K562 (cell line): Measurements from ENCODE around the gene FBXL4. TPM values are rescaled to one million over a fixed set of nuclear protein-coding genes. Genes with fewer than 3 reads are reported as not detected.

ENCODE experiments used
- ARID4B ChIP-seq: sonication (generic); formaldehyde crosslinking; IDR thresholded peaks from 2 replicates; pipeline ENCODE4 v1.8.0; 2022; ENCODE audit warnings: mild to moderate bottlenecking, missing genetic modification reagents
- CEBPB ChIP-seq: fragments of 450-650 bp; IDR thresholded peaks from 2 replicates; pipeline ENCODE4 v1.6.1; 2016; ENCODE audit warnings: missing genetic modification characterization, missing compliant biosample characterization
- GTF2B ChIP-seq: IDR thresholded peaks from 2 replicates; pipeline ENCODE4 v1.6.1; 2011; ENCODE audit not compliant: insufficient read length; ENCODE audit errors: extremely low read depth
- HSF4 ChIP-seq: fragments of 250-450 bp; sonication (Bioruptor Pico); IDR thresholded peaks from 2 replicates; pipeline ENCODE4 v2.1.2; 2022; ENCODE audit warnings: mild to moderate bottlenecking, moderate library complexity, borderline replicate concordance
- IRF1 ChIP-seq: sonication (generic); formaldehyde crosslinking; IDR thresholded peaks from 2 replicates; pipeline ENCODE4 v1.8.0; 2022; ENCODE audit warnings: missing genetic modification reagents, mild to moderate bottlenecking, borderline replicate concordance
- YY1 ChIP-seq, 3 experiments: IDR thresholded peaks; 2 replicates each; pipeline ENCODE4 v1.6.1; 2011; ENCODE audit warnings: low read length in 2 of 3, mild to moderate bottlenecking in 2 of 3, moderate library complexity in 2 of 3, borderline replicate concordance in 1 of 3, control low read depth in 1 of 3, low read depth in 1 of 3; ENCODE audit not compliant: insufficient read depth in 3 of 3, insufficient replicate concordance in 2 of 3, control insufficient read depth in 1 of 3, insufficient read length in 1 of 3; ENCODE audit errors: extremely low read depth in 1 of 3
- ZNF512 ChIP-seq: IDR thresholded peaks from 2 replicates; pipeline ENCODE4 v1.6.1; 2016; ENCODE audit warnings: missing genetic modification characterization, missing compliant biosample characterization
- ZNF518B ChIP-seq: fragments of 250-450 bp; sonication (Bioruptor Pico); IDR thresholded peaks from 2 replicates; pipeline ENCODE4 v1.5.0; 2021; ENCODE audit warnings: mild to moderate bottlenecking, moderate library complexity
- ZNF592 ChIP-seq: fragments of 450-650 bp; IDR thresholded peaks from 2 replicates; pipeline ENCODE4 v1.6.1; 2017; ENCODE audit warnings: antibody characterized with exemption, mild to moderate bottlenecking
- ZNF79 ChIP-seq: fragments of 250-450 bp; sonication (Bioruptor Pico); IDR thresholded peaks from 2 replicates; pipeline ENCODE4 v1.4.0; 2020; ENCODE audit warnings: low read depth, mild to moderate bottlenecking, moderate library complexity
- polyA plus RNA-seq, 8 experiments: library from polyadenylated mRNA; depleted of rRNA in 4 of 8; stranded (reverse) in 5 of 8; unstranded in 3 of 8; fragments of >200 nt; fragmentation: Nextera tagmentation in 2 of 8; fragmentation: Illumina TruSeq in 1 of 8; extraction: Ambion mirVana in 2 of 8; extraction: Trizol in 1 of 8; gene quantifications; 2 replicates each; pipeline versions ENCODE4 v1.2.1 to v1.2.3, GENCODE V29; 2011 to 2014; ENCODE audit warnings: inconsistent platforms in 1 of 8, missing spikeins in 1 of 8
- total RNA-seq, 7 experiments: library from RNA; depleted of rRNA in 6 of 7; stranded (reverse); fragments of >200 nt in 6 of 7; fragmentation: Illumina TruSeq in 2 of 7; extraction: Trizol in 2 of 7; gene quantifications; 2 replicates each; pipeline versions ENCODE4 v1.2.1 to v1.2.3, GENCODE V29; 2011 to 2021; ENCODE audit warnings: low replicate concordance in 1 of 7

FBXL4 gene
- total and polyA plus RNA-seq, 9 of the 15 experiments (the other 6 are each of a cell fraction or from before 2014, with no cell fraction given), result 4.2 to 23.1 (median 7.7) TPM

- TF ChIP-seq ZNF512 (tag), result no peak
- no peak for TF ChIP-seq GTF2B
- TF ChIP-seq ZNF518B, result no peak
- no peak for TF ChIP-seq IRF1 (CRISPR knock-in tag)
- no peak for TF ChIP-seq YY1 (IDR thresholded peaks at IDR 0.05; ENCODE audit: borderline replicate concordance in 1 of 3, control insufficient read depth in 1 of 3, extremely low read depth in 1 of 3, insufficient read depth in 3 of 3, insufficient read length in 1 of 3, insufficient replicate concordance in 2 of 3, low read depth in 1 of 3, low read length in 2 of 3)
- TF ChIP-seq ARID4B, result no peak
- TF ChIP-seq CEBPB (tag), result no peak
- TF ChIP-seq ZNF79 (CRISPR knock-in tag), result no peak
- TF ChIP-seq HSF4 (CRISPR knock-in tag), result no peak
- no peak for TF ChIP-seq ZNF592
Measured at GRCh38 chr6:98900706-98901105, 47.0 kb downstream of the FBXL4 start (continued).
